Endodermal cell (in vitro differentiated cells): ENCODE results near the gene RNASEL. TPM values are rescaled to one million over a fixed set of nuclear protein-coding genes. Genes with fewer than 3 reads are reported as not detected.

ENCODE experiments used
- DNase-seq: peaks from one replicate; pipeline ENCODE4 v3.0.0-alpha.2; 2017
- H3K27ac ChIP-seq: 2 replicates; pipeline ENCODE4 v1.5.1; 2013; ENCODE audit warnings: mild to moderate bottlenecking, low read depth, low read length, moderate library complexity
- H3K27me3 ChIP-seq: 2 replicates; pipeline ENCODE4 v1.6.1; 2013; ENCODE audit warnings: mild to moderate bottlenecking, low read length, moderate library complexity; ENCODE audit not compliant: insufficient read depth, control insufficient read depth, poor library complexity, severe bottlenecking
- H3K36me3 ChIP-seq: 2 replicates; pipeline ENCODE4 v1.7.0; 2013; ENCODE audit warnings: mild to moderate bottlenecking, low read length, moderate library complexity; ENCODE audit not compliant: control insufficient read depth, insufficient read depth
- H3K4me1 ChIP-seq: one replicate; pipeline ENCODE4 v1.7.0; 2013; ENCODE audit warnings: low read length; ENCODE audit not compliant: control insufficient read depth, insufficient read depth
- H3K4me3 ChIP-seq: 2 replicates; pipeline ENCODE4 v1.5.1; 2013; ENCODE audit warnings: mild to moderate bottlenecking, low read length, moderate library complexity
- H3K9ac ChIP-seq: 2 replicates; pipeline ENCODE4 v1.6.1; 2013; ENCODE audit warnings: mild to moderate bottlenecking, low read length, moderate library complexity; ENCODE audit not compliant: poor library complexity, severe bottlenecking; ENCODE audit errors: extremely low read depth
- H3K9me3 ChIP-seq: 2 replicates; pipeline ENCODE4 v1.6.1; 2013; ENCODE audit warnings: mild to moderate bottlenecking, low read length, moderate library complexity; ENCODE audit not compliant: control insufficient read depth
- H3K27ac Mint-ChIP-seq: 2 replicates; pipeline ENCODE4 v1.8.0; 2020; ENCODE audit warnings: mixed read lengths
- H3K27me3 Mint-ChIP-seq: 2 replicates; pipeline ENCODE4 v1.8.0; 2021; ENCODE audit warnings: mild to moderate bottlenecking, mixed read lengths; ENCODE audit not compliant: insufficient read depth
- H3K36me3 Mint-ChIP-seq: 2 replicates; pipeline ENCODE4 v1.8.0; 2020; ENCODE audit warnings: low read depth, mixed read lengths
- H3K4me1 Mint-ChIP-seq: 2 replicates; pipeline ENCODE4 v1.8.0; 2020; ENCODE audit warnings: mixed read lengths
- H3K4me3 Mint-ChIP-seq: 2 replicates; pipeline ENCODE4 v1.8.0; 2020; ENCODE audit warnings: mild to moderate bottlenecking, moderate library complexity, mixed read lengths
- H3K9me3 Mint-ChIP-seq: 2 replicates; pipeline ENCODE4 v1.8.0; 2020; ENCODE audit warnings: mild to moderate bottlenecking, mixed read lengths
- WGBS, 2 experiments: methylation state at CpG; one replicate each; pipeline versions ENCODE4 v1.1.5 to v1.1.7; 2013; ENCODE audit warnings: missing lambda C conversion rate in 2 of 2, mixed read lengths in 1 of 2; ENCODE audit not compliant: insufficient coverage in 1 of 2, insufficient read length in 1 of 2; 5-methylcytosine and 5-hydroxymethylcytosine counted together
- total RNA-seq, 2 donors: library from RNA; stranded (reverse); fragmentation: NEBNext Ultra II Directional in 1 of 2; extraction: Animal tissue kit (Norgen Biotek cat#: 25700) in 1 of 2; gene quantifications; 2 replicates in 1 of 2; 3 replicates in 1 of 2; pipeline ENCODE4 v1.2.1, GENCODE V29; 2021
- TF ChIP-seq, protein P1 (sequence below): fragments of 200-600 bp; sonication (generic); conservative IDR thresholded peaks from 2 replicates; pipeline ENCODE4 v1.5.0; 2021; ENCODE audit warnings: antibody characterized with exemption, mild to moderate bottlenecking

RNASEL gene
- total RNA-seq, 2 donors from 2014 or later: 2.6 to 3.1 TPM

DNA sequence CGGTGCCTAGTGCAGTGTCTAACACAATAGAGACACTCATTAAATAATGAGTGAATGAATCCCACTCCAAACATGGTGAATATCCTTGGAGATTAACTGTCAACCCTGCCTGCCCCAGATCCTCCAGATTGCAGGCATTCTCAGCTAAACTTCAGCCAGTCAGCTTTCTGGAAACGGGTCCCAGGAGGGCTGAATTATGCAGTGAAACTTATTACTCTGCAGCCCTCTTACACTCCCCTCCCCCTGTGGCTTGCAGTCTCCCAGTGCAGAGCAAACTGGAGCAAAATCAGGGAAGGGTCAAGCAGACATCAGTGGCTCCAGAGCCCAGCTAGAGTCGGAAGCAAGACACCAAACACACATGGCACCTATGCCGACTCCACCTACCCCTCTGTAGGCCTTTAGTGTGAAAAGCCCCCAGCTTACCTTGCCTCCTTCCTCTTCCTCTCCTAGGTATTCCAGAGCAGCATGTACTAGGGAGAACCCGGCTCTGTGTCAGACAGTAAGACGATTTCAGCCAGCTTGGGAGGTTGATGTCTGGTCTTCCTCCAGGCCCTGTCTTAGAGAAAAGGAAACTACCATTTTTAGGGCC, 21.6 kb upstream of the RNASEL start:
- Mint-ChIP-seq H3K27me3 (peaks cover 19% of the 10 kb centered on the region), H3K4me1 (peaks cover 51% of the 10 kb centered on the region), H3K36me3 (no peaks in the 10 kb centered on the region), H3K27ac (no peak overlapping the region), H3K4me3 (no peak overlapping the region), H3K9me3 (no peaks in the 10 kb centered on the region)
- no peaks in the 10 kb centered on the region for H3K36me3 ChIP-seq
- H3K9ac ChIP-seq: no peak overlapping the region
- 88 to 91% methylated on average over 4 to 6 of the region's 6 CpGs for WGBS, 2 experiments
- H3K27ac ChIP-seq: no peak overlapping the region
- H3K27me3 ChIP-seq: peaks cover 5% of the 10 kb centered on the region
- H3K4me3 ChIP-seq: no peak overlapping the region
- TF ChIP-seq, protein P1, sequence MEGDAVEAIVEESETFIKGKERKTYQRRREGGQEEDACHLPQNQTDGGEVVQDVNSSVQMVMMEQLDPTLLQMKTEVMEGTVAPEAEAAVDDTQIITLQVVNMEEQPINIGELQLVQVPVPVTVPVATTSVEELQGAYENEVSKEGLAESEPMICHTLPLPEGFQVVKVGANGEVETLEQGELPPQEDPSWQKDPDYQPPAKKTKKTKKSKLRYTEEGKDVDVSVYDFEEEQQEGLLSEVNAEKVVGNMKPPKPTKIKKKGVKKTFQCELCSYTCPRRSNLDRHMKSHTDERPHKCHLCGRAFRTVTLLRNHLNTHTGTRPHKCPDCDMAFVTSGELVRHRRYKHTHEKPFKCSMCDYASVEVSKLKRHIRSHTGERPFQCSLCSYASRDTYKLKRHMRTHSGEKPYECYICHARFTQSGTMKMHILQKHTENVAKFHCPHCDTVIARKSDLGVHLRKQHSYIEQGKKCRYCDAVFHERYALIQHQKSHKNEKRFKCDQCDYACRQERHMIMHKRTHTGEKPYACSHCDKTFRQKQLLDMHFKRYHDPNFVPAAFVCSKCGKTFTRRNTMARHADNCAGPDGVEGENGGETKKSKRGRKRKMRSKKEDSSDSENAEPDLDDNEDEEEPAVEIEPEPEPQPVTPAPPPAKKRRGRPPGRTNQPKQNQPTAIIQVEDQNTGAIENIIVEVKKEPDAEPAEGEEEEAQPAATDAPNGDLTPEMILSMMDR: no peak
- H3K4me1 ChIP-seq: peaks cover 11% of the 10 kb centered on the region
- no peak for DNase-seq
- no peaks in the 10 kb centered on the region for H3K9me3 ChIP-seq

- H3K27me3 Mint-ChIP-seq: peaks cover 34% of the 10 kb centered on the region
Measured at GRCh38 chr1:182608845-182609610, 20.0 kb upstream of the RNASEL start.

DNA sequence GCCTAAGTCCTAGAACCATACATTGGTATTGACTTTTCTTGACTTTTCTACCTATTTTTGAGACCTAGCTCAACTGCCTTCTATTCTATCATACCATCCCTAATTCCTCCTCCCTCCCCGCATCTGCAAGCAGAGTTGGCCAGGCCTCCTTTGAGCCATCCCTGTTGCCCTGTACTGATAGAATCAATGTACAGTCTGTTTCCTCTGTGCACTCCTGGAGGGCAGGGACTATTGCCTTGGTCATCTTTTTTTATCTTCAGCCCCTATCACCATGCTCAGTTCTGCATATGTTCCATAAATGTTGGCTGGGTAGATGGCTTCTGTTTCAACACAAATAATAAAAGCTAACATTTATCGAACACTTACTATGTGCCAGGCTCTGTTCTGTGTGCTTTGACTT, 19.2 kb upstream of the RNASEL start:
- TF ChIP-seq, protein P1: no peak
- H3K4me1 Mint-ChIP-seq: peaks cover 39% of the 10 kb centered on the region

More at GRCh38 chr1:182608845-182609610, 20.0 kb upstream of the RNASEL start:
- Histone ChIP-seq H3K4me3 (no peak overlapping the region), H3K36me3 (no peaks in the 10 kb centered on the region), H3K4me1 (peaks cover 11% of the 10 kb centered on the region), H3K9ac (no peak overlapping the region), H3K9me3 (no peaks in the 10 kb centered on the region), H3K27ac (no peak overlapping the region), H3K27me3 (peaks cover 15% of the 10 kb centered on the region)
- Mint-ChIP-seq H3K9me3 (no peaks in the 10 kb centered on the region), H3K27ac (no peak overlapping the region), H3K4me1 (peaks cover 47% of the 10 kb centered on the region), H3K4me3 (no peak overlapping the region), H3K36me3 (no peaks in the 10 kb centered on the region)
- no peak for DNase-seq
- TF ChIP-seq, protein P1: no peak
- 88 to 96% methylated on average over 6 to 9 of the region's 9 CpGs for WGBS, 2 experiments

More for the DNA sequence above, 19.2 kb upstream of the RNASEL start:
- DNase-seq: no peak
- Histone ChIP-seq H3K9me3 (no peaks in the 10 kb centered on the region), H3K27me3 (peaks cover 15% of the 10 kb centered on the region), H3K36me3 (no peaks in the 10 kb centered on the region), H3K4me1 (peaks cover 4% of the 10 kb centered on the region), H3K27ac (no peak overlapping the region), H3K9ac (no peak overlapping the region), H3K4me3 (no peak overlapping the region)
- Mint-ChIP-seq H3K4me3 (no peak overlapping the region), H3K36me3 (no peaks in the 10 kb centered on the region), H3K9me3 (no peaks in the 10 kb centered on the region), H3K27ac (no peak overlapping the region), H3K27me3 (peaks cover 36% of the 10 kb centered on the region)
- 97 to 100% methylated on average over 1 of the region's 2 CpGs for WGBS, 2 experiments
